GM12878 (cell line): ENCODE results near the gene TRPV6. TPM values are rescaled to one million over a fixed set of nuclear protein-coding genes. Genes with fewer than 3 reads are reported as not detected.

Experiments used
- ATAC-seq: fragments of 200-7000 bp; cut with Tn5 transposase; 3 replicates; pipeline ENCODE4 v1.9.1; 2020; ENCODE audit warnings: mild to moderate bottlenecking, moderate library complexity
- BruUV-seq: library from RNA; stranded (reverse); fragments of 400-500 nt; replicated peaks from 2 replicates; lab custom pipeline; 2021; lab: Mats Ljungman, UMichigan
- CTCF ChIA-PET: fragments of 300-600 bp; sonication (Branson Sonifier 250); formaldehyde crosslinking; extraction: SDS; loops from one replicate; lab custom pipeline; 2021; ENCODE audit warnings: inconsistent platforms; lab: Yijun Ruan, JAX
- POLR2A ChIA-PET: fragments of 350-600 bp; formaldehyde crosslinking; extraction: SDS; loops from one replicate; lab custom pipeline; 2021; ENCODE audit warnings: inconsistent platforms; lab: Charles Lee
- RAD21 ChIA-PET: fragments of 300-600 bp; sonication (Branson Sonifier 250); formaldehyde crosslinking; loops from one replicate; lab custom pipeline; 2023; ENCODE audit warnings: antibody characterized with exemption; ENCODE audit not compliant: unreplicated experiment; lab: Charles Lee
- SMC1A ChIA-PET: fragments of 300-600 bp; sonication (Branson Sonifier 250); formaldehyde crosslinking; loops from one replicate; lab custom pipeline; 2023; ENCODE audit not compliant: unreplicated experiment, uncharacterized antibody; lab: Charles Lee
- DNase-seq: peaks from one replicate; pipeline ENCODE4 v3.0.0-alpha.2; 2011; ENCODE audit warnings: low read depth, low spot score
- FAIRE-seq: peaks from 3 replicates; lab custom pipeline; 2011; peaks lifted over from hg19 to GRCh38; lab: Jason Lieb, UNC
- H2AFZ ChIP-seq: 2 replicates; pipeline ENCODE4 v1.6.0; 2011; ENCODE audit warnings: low read depth, low read length, control low read depth; ENCODE audit not compliant: control insufficient read depth
- H3K27ac ChIP-seq: 2 replicates; pipeline ENCODE4 v1.5.1; 2011; ENCODE audit warnings: control low read depth; ENCODE audit not compliant: control insufficient read depth, insufficient read depth
- H3K27me3 ChIP-seq, 2 experiments: replicated peaks in 1 of 2; 2 replicates each; pipeline versions ENCODE4 v1.6.0 to v1.6.1; 2011; ENCODE audit warnings: low read length in 1 of 2; ENCODE audit not compliant: control insufficient read depth in 2 of 2, insufficient read depth in 2 of 2
- H3K36me3 ChIP-seq, 2 experiments: 2 replicates each; pipeline ENCODE4 v1.5.1; 2011; ENCODE audit warnings: low read length in 1 of 2; ENCODE audit not compliant: control insufficient read depth in 2 of 2, insufficient read depth in 2 of 2
- H3K4me1 ChIP-seq: 2 replicates; pipeline ENCODE4 v1.6.1; 2011; ENCODE audit warnings: mild to moderate bottlenecking, low read length, moderate library complexity, mixed read lengths; ENCODE audit not compliant: control insufficient read depth, insufficient read depth
- H3K4me2 ChIP-seq: 2 replicates; pipeline ENCODE4 v1.6.0; 2011; ENCODE audit warnings: control low read depth; ENCODE audit not compliant: control insufficient read depth, insufficient read depth
- H3K4me3 ChIP-seq: fragments of 200-600 bp; sonication (generic); 2 replicates; pipeline ENCODE4 v1.5.1; 2016
- H3K79me2 ChIP-seq: 2 replicates; pipeline ENCODE4 v1.6.0; 2011; ENCODE audit warnings: low read length; ENCODE audit not compliant: control insufficient read depth, insufficient read depth
- H3K9ac ChIP-seq: 2 replicates; pipeline ENCODE4 v1.8.0; 2011; ENCODE audit warnings: low read length, control low read depth, mixed read lengths; ENCODE audit not compliant: control insufficient read depth, insufficient read depth
- H3K9me3 ChIP-seq: replicated peaks from 3 replicates; pipeline ENCODE4 v1.5.1; 2011; ENCODE audit warnings: mild to moderate bottlenecking, low read length; ENCODE audit not compliant: control insufficient read depth, insufficient read depth
- H4K20me1 ChIP-seq: 2 replicates; pipeline ENCODE4 v1.6.0; 2011; ENCODE audit not compliant: control insufficient read depth, insufficient read depth
- IRF4 ChIP-seq: IDR thresholded peaks from 2 replicates; pipeline ENCODE4 v1.6.1; 2011; ENCODE audit warnings: low read depth, low read length
- KLF5 ChIP-seq: fragments of 450-650 bp; IDR thresholded peaks from 2 replicates; pipeline ENCODE4 v1.6.1; 2014; ENCODE audit warnings: mild to moderate bottlenecking; ENCODE audit not compliant: partially characterized antibody
- NR2C1 ChIP-seq: fragments of 450-650 bp; IDR thresholded peaks from 2 replicates; pipeline ENCODE4 v1.6.1; 2017; ENCODE audit warnings: antibody characterized with exemption, mild to moderate bottlenecking, moderate library complexity
- PBX3 ChIP-seq: IDR thresholded peaks from 2 replicates; pipeline ENCODE4 v1.6.1; 2011; ENCODE audit warnings: mild to moderate bottlenecking, low read depth, low read length, moderate library complexity; ENCODE audit not compliant: insufficient replicate concordance
- RBBP5 ChIP-seq: fragments of 200-600 bp; sonication (generic); conservative IDR thresholded peaks from 2 replicates; pipeline ENCODE4 v1.6.1; 2016
- RUNX3 ChIP-seq: IDR thresholded peaks from 2 replicates; pipeline ENCODE4 v1.6.1; 2012; ENCODE audit warnings: low read length, inconsistent platforms
- SUPT20H ChIP-seq: IDR thresholded peaks from 2 replicates; pipeline ENCODE4 v1.6.1; 2011; ENCODE audit warnings: low read depth, mild to moderate bottlenecking, low read length, moderate library complexity, borderline replicate concordance; ENCODE audit not compliant: control insufficient read depth
- ZNF384 ChIP-seq: IDR thresholded peaks from 2 replicates; pipeline ENCODE4 v1.6.1; 2012; ENCODE audit warnings: low read depth, mild to moderate bottlenecking, low read length, improper control_type of control experiment, borderline replicate concordance
- WGBS: methylation state at CpG from one replicate; pipeline ENCODE4 v1.1.6; 2016; ENCODE audit warnings: low lambda C conversion rate; ENCODE audit not compliant: insufficient replicate concordance, insufficient coverage; ENCODE audit errors: missing lambda C conversion rate; 5-methylcytosine and 5-hydroxymethylcytosine counted together
- in situ Hi-C: fragments of 300-500 bp; cut with MboI; formaldehyde crosslinking; loops from 9 replicates; pipeline ENCODE4 v1.14.3; 2018; ENCODE audit warnings: mixed read lengths
- intact Hi-C: fragments of 100-400 bp; cut with micrococcal nuclease; formaldehyde crosslinking; loops from one replicate; pipeline ENCODE4 v1.14.2; 2022; ENCODE audit not compliant: unreplicated experiment
- polyA plus RNA-seq, 11 experiments: library from polyadenylated mRNA; depleted of rRNA in 4 of 11; unstranded in 6 of 11; stranded (reverse) in 5 of 11; fragments of >200 nt; fragmentation: Nextera tagmentation in 4 of 11; fragmentation: Illumina TruSeq in 1 of 11; extraction: Ambion mirVana in 4 of 11; extraction: Trizol in 1 of 11; gene quantifications; 1 replicate in 1 of 11; 2 replicates in 10 of 11; pipeline versions ENCODE4 v1.2.1 to v1.2.3, GENCODE V29; 2011 to 2016; ENCODE audit warnings: inconsistent platforms in 2 of 11, missing spikeins in 2 of 11, low read depth in 1 of 11
- total RNA-seq, 4 experiments: library from RNA; depleted of rRNA in 3 of 4; stranded (reverse); fragments of >200 nt in 3 of 4; fragmentation: Illumina TruSeq in 1 of 4; extraction: Trizol in 1 of 4; gene quantifications; 2 replicates each; pipeline versions ENCODE4 v1.2.1 to v1.2.3, GENCODE V29; 2013 to 2021

TRPV6 gene
- total and polyA plus RNA-seq, 10 of the 15 experiments (the other 5 are each of a cell fraction or from before 2014, with no cell fraction given), result not detected

DNA sequence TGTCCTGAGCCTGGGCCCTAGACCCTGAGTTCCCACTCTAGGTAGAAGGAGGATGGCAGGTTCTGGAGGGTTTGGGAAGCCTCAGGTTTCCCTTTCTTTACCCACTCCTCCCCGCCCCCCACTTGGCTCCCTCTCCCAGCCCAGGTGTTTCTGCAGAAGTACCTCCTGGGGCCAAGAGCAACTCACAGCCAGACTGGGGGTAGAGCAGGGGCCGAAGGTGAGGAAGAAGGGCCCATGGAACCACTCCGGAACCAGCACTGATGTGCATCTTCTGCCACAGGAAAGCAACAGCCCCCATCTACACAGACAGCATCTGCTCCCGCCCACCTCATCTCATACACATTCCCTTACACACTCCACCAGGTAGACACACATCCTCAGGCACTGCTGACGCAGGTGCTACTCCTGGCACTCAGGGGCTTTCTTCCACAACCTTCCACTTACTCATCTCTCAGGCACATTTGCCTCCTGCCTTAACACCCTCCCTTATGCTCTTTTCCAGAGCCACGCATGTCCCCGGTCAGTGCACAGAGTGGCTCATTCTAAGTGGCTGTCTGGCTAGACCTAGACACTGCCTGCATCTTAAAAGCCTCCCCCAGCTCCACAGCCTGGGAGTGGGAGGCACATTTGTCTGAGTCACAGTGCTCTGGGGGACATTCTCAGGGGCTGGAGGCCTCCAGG lies 28.8 kb downstream of the TRPV6 start:
- ChIA-PET RAD21 (no interaction called here), POLR2A (no interaction called here), CTCF (interaction anchor here (0.7 to 1.0 kb wide), 4 partner anchors 9 to 145 kb away, joined by 3 read pairs; no protein-coding TSS in a partner anchor), SMC1A (no interaction called here)
- Histone ChIP-seq H4K20me1 (no peaks in the 10 kb centered on the region), H3K4me2 (no peak overlapping the region), H3K36me3 (no peaks in the 10 kb centered on the region), H2AFZ (no peak overlapping the region), H3K27me3 (peaks cover 0 to 9% of the 10 kb centered on the region in 2 experiments; a peak in 3 of 4 replicates), H3K79me2 (no peaks in the 10 kb centered on the region), H3K4me3 (no peak overlapping the region), H3K27ac (no peak overlapping the region), H3K9me3 (no peaks in the 10 kb centered on the region), H3K4me1 (no peaks in the 10 kb centered on the region), H3K9ac (no peak overlapping the region)
- FAIRE-seq (no peak), DNase-seq (no peak)
- intact Hi-C loops (no loop called here), in situ Hi-C loops (no loop called here)
- WGBS, result 62% methylated on average over 7 of the region's 7 CpGs
- BruUV-seq, result no TSS peak
- TF ChIP-seq ZNF384, result no peak
- TF ChIP-seq IRF4, result no peak
- TF ChIP-seq NR2C1, result no peak
- TF ChIP-seq SUPT20H, result no peak
- TF ChIP-seq RUNX3, result no peak
- no peak for TF ChIP-seq RBBP5
- no peak for TF ChIP-seq KLF5
- no peak for TF ChIP-seq PBX3
- TF ChIP-seq, all 136 proteins: peak for 0
- ATAC-seq, result no peak
